Measurements from ENCODE around the gene ZNF236.

GRCh38 chr18:76783786-76784484 lies 38.4 kb upstream of the ZNF236 start:
- TF ChIP-seq CTCF (IDR thresholded peaks at IDR 0.05; ENCODE audit: low read depth, low read length, missing input control) (no peak), SP1 (IDR thresholded peaks at IDR 0.05) (no peak), GABPA (IDR thresholded peaks at IDR 0.05 in 1 of 2, conservative IDR thresholded peaks at IDR 0.05 in 1 of 2) (no peak), ATF3 (IDR thresholded peaks at IDR 0.05) (no peak), YY1 (IDR thresholded peaks at IDR 0.05) (no peak), RAD21 (IDR thresholded peaks at IDR 0.05) (no peak)
- TF ChIP-seq, protein P1, sequence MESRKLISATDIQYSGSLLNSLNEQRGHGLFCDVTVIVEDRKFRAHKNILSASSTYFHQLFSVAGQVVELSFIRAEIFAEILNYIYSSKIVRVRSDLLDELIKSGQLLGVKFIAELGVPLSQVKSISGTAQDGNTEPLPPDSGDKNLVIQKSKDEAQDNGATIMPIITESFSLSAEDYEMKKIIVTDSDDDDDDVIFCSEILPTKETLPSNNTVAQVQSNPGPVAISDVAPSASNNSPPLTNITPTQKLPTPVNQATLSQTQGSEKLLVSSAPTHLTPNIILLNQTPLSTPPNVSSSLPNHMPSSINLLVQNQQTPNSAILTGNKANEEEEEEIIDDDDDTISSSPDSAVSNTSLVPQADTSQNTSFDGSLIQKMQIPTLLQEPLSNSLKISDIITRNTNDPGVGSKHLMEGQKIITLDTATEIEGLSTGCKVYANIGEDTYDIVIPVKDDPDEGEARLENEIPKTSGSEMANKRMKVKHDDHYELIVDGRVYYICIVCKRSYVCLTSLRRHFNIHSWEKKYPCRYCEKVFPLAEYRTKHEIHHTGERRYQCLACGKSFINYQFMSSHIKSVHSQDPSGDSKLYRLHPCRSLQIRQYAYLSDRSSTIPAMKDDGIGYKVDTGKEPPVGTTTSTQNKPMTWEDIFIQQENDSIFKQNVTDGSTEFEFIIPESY (IDR thresholded peaks at IDR 0.05): no peak

Data from liver (tissue), 3 donors.